Body of pancreas (tissue), 4 donors: Measurements from ENCODE around the gene GFRA1. TPM values are rescaled to one million over a fixed set of nuclear protein-coding genes. Genes with fewer than 3 reads are reported as not detected.

Experiments used
- ATAC-seq: fragments of 150-250 bp; one replicate; pipeline ENCODE4 v1.9.1; 2016
- DNase-seq, 4 donors: peaks; one replicate each; pipeline ENCODE4 v3.0.0-alpha.2; 2019
- H3K27ac ChIP-seq, 4 donors: fragments of 200-600 bp; sonication (generic); 1 replicate in 3 of 4; 2 replicates in 1 of 4; pipeline versions ENCODE4 v1.5.1 to v1.6.1; 2016 to 2019; ENCODE audit warnings: mild to moderate bottlenecking in 1 of 4, mixed read lengths in 1 of 4, moderate library complexity in 1 of 4
- H3K27me3 ChIP-seq, 2 donors: fragments of 200-600 bp; sonication (generic); one replicate each; pipeline ENCODE4 v1.6.0; 2016; ENCODE audit warnings: mild to moderate bottlenecking in 1 of 2
- H3K36me3 ChIP-seq, 2 donors: fragments of 200-600 bp; sonication (generic); replicated peaks in 1 of 2; 2 replicates each; pipeline ENCODE4 v1.5.1; 2016; ENCODE audit warnings: low read depth in 2 of 2; ENCODE audit not compliant: insufficient read depth in 1 of 2
- H3K4me1 ChIP-seq: fragments of 200-600 bp; sonication (generic); one replicate; pipeline ENCODE4 v1.6.0; 2016
- H3K4me3 ChIP-seq, 2 donors: fragments of 200-600 bp; sonication (generic); 1 replicate in 1 of 2; 2 replicates in 1 of 2; pipeline ENCODE4 v1.5.1; 2016 to 2019
- H3K9me3 ChIP-seq, 3 donors: fragments of 200-600 bp; sonication (generic); 1 replicate in 2 of 3; 2 replicates in 1 of 3; pipeline ENCODE4 v1.5.1; 2016
- POLR2A ChIP-seq, 3 donors: fragments of 450-650 bp; IDR thresholded peaks; one replicate each; pipeline ENCODE4 v1.6.1; 2016; ENCODE audit warnings: antibody characterized with exemption in 3 of 3, mild to moderate bottlenecking in 2 of 3
- WGBS, 2 donors: methylation state at CpG; one replicate each; pipeline ENCODE4 v1.1.5; 2017; 5-methylcytosine and 5-hydroxymethylcytosine counted together
- intact Hi-C: fragments of 100-400 bp; cut with DNase I; formaldehyde crosslinking; loops from one replicate; pipeline ENCODE4 v1.15.1; 2023
- total RNA-seq, 2 donors: library from RNA; depleted of rRNA; stranded (reverse); fragments of >200 nt; gene quantifications; one replicate each; pipeline ENCODE4 v1.1.0, GENCODE V29; 2016
- TF ChIP-seq, protein P1 (sequence below), 7 experiments: fragments of 450-650 bp in 4 of 7; fragments of 200-600 bp in 3 of 7; sonication (generic) in 3 of 7; IDR thresholded peaks; one replicate each; pipeline ENCODE4 v1.5.1; 2016 to 2019; ENCODE audit warnings: antibody characterized with exemption in 7 of 7

The GFRA1 gene
- total RNA-seq, 2 donors from 2014 or later, result 4.2 to 6.9 TPM

DNA sequence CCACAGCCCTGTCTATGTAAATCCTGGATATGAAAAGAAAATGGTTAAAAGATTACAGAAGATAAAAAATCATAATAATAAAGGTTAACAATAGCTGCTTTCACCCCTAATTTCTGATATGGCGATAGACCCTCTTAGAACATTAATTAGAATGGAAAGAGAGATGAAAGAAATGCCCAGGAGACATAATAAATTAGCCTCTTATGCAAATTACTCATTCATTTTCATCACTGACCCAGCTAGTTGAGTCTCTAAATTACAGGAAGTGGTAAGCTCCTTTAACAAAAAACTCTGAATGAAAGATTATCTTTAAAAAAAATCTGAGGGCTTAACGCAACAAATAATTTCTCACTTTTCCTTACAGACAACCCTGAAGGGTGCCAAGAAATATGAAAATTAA is 12.4 kb downstream of the GFRA1 start:
- Histone ChIP-seq H3K9me3 (no peaks in the 10 kb centered on the region), H3K4me1 (no peaks in the 10 kb centered on the region), H3K36me3 (no peaks in the 10 kb centered on the region), H3K4me3 (no peak overlapping the region), H3K27me3 (no peaks in the 10 kb centered on the region), H3K27ac (no peak overlapping the region)
- no peak for TF ChIP-seq POLR2A (IDR thresholded peaks at IDR 0.05)
- intact Hi-C loops, result no loop called here
- DNase-seq (no peak), ATAC-seq (no peak)
- 45 to 56% methylated on average over 2 of the region's 2 CpGs for WGBS, 2 donors

DNA sequence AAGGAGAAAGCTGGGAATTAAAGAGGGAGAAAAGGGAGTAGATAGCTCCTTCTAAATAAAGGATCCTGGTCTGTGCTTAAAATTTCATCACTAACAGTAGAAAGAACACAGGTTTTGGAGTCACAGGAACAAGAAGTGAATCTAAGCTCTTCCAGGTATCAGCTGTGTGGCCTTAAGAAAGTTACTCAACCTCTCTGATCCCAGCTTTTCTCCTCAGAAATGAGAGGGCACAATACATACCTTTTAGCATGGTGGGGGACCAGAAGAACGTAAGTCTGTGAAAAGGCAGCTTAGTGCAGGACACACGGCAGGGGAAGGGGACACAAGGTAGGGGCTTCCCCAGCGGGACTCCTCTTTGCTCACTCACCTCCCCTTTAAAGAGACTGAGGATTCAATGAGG is 13.4 kb downstream of the GFRA1 start:
- no peak for ATAC-seq
- Histone ChIP-seq H3K27ac (no peak overlapping the region), H3K4me3 (no peak overlapping the region), H3K9me3 (no peaks in the 10 kb centered on the region), H3K4me1 (no peaks in the 10 kb centered on the region), H3K27me3 (no peaks in the 10 kb centered on the region), H3K36me3 (no peaks in the 10 kb centered on the region)
- 75 to 84% methylated on average over 3 of the region's 3 CpGs for WGBS, 2 donors
- no peak for TF ChIP-seq POLR2A (IDR thresholded peaks at IDR 0.05)
- TF ChIP-seq, protein P1, sequence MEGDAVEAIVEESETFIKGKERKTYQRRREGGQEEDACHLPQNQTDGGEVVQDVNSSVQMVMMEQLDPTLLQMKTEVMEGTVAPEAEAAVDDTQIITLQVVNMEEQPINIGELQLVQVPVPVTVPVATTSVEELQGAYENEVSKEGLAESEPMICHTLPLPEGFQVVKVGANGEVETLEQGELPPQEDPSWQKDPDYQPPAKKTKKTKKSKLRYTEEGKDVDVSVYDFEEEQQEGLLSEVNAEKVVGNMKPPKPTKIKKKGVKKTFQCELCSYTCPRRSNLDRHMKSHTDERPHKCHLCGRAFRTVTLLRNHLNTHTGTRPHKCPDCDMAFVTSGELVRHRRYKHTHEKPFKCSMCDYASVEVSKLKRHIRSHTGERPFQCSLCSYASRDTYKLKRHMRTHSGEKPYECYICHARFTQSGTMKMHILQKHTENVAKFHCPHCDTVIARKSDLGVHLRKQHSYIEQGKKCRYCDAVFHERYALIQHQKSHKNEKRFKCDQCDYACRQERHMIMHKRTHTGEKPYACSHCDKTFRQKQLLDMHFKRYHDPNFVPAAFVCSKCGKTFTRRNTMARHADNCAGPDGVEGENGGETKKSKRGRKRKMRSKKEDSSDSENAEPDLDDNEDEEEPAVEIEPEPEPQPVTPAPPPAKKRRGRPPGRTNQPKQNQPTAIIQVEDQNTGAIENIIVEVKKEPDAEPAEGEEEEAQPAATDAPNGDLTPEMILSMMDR (IDR thresholded peaks at IDR 0.05), result no peak
- DNase-seq, result no peak
- intact Hi-C loops, result no loop called here

DNA sequence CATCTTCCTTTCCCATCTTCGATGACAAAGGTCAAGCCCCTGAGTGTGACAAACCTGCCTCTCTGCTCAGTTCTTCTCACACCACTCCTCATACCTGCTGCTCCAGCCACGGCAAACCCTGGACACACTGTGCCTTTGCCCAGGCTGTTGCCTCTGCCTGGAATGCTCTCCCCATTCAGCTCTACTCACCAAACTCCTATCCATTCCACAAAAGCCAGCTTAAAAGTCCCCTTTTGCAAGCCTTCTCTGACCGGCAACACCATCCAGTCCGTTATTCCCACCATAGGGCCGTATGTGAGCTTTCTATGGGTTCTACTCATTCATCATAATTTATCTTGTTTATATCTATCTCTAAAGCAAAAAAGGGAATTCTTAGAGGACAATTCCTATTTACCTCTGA is 15.2 kb downstream of the GFRA1 start:
- no peak for ATAC-seq
- TF ChIP-seq, protein P1 (IDR thresholded peaks at IDR 0.05), result no peak
- TF ChIP-seq POLR2A (IDR thresholded peaks at IDR 0.05), result no peak
- H3K36me3 ChIP-seq, result no peaks in the 10 kb centered on the region
- H3K9me3 ChIP-seq, result no peaks in the 10 kb centered on the region
- no peaks in the 10 kb centered on the region for H3K4me1 ChIP-seq
- 87 to 90% methylated on average over 5 of the region's 5 CpGs for WGBS, 2 donors
- intact Hi-C loops, result no loop called here
- no peak overlapping the region for H3K27ac ChIP-seq
- no peak for DNase-seq
- H3K4me3 ChIP-seq, result no peak overlapping the region
- H3K27me3 ChIP-seq, result no peaks in the 10 kb centered on the region

DNA sequence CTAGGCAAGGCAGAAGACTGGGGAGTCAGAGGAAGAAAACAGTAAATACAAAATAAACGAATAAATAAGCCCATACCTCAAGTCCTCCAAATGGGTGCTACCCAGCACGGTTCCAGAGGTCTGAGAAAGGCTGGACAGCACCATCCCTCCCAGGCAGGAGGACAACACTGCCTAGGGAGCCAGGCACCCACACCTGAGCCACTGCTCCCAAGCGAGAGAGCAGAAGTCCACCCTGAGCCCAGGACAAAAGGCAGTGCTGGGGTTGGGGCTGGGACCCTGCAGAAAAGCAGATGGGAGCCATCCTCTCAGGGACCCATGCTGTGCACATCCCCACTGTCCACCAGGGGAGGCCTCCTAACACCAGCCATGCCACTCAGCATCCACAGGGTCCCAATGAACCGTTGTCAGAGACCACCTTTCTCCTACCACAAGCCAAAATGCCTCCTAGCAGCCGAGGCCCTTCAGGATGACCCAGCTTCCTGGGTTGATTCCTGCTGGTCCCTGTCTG is 16.2 kb downstream of the GFRA1 start:
- WGBS, 2 donors, result 59 to 63% methylated on average over 4 to 5 of the region's 5 CpGs

DNA sequence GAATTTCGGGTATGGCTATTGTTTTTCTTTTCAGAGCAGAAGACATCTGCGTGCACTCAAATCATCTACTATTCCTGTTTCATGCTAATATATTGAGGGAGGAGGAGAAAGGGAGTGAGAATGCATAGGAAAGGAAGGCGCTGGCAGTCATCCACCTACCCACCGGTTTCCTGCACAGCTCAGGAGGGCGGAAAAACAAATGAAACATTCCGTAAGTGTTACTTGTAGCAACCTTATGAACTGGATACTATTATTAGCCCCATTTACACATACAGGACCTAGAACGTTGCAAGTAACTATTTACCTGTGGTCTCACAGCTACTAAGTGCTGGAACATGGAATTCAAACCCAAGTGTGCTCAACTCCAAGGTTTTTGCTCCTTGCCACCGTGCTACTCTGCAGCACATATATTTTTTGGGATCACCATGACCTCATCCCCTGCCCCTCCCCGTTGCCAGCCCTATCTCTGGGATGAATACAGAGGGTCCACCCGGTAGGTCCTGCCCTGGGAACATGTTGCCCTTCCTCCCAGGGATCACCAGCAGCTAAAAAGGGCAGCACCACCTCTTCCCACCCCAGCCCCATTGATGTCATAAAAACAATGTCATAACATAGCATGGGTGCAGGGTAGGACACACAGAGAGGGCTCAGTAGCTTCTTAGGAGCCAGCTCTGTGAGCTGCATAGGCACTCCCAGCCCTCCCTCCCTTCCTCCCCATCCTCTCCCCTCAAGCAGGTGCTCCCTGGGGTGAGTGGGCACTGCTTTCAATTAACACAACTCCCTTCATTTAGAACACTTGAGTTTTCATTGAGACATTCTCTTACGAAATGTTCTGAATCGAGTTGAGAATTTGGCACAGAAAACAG is 16.9 kb downstream of the GFRA1 start:
- Histone ChIP-seq H3K27me3 (no peaks in the 10 kb centered on the region), H3K27ac (no peak overlapping the region), H3K36me3 (no peaks in the 10 kb centered on the region), H3K4me3 (no peak overlapping the region), H3K4me1 (peaks cover 9% of the 10 kb centered on the region), H3K9me3 (no peaks in the 10 kb centered on the region)
- no peak for ATAC-seq
- no peak for DNase-seq
- intact Hi-C loops, result no loop called here
- TF ChIP-seq, protein P1 (IDR thresholded peaks at IDR 0.05), result no peak
- no peak for TF ChIP-seq POLR2A (IDR thresholded peaks at IDR 0.05)
- 72 to 73% methylated on average over 12 of the region's 12 CpGs for WGBS, 2 donors

More for the DNA sequence above, 16.2 kb downstream of the GFRA1 start:
- ATAC-seq (no peak), DNase-seq (no peak)
- Histone ChIP-seq H3K9me3 (no peaks in the 10 kb centered on the region), H3K36me3 (no peaks in the 10 kb centered on the region), H3K27ac (no peak overlapping the region), H3K4me3 (no peak overlapping the region), H3K4me1 (peaks cover 6% of the 10 kb centered on the region), H3K27me3 (no peaks in the 10 kb centered on the region)
- TF ChIP-seq, protein P1 (IDR thresholded peaks at IDR 0.05), result no peak
- TF ChIP-seq POLR2A (IDR thresholded peaks at IDR 0.05), result no peak
- intact Hi-C loops, result no loop called here
